Sigmoid colon (tissue), 7 donors: ENCODE data around the gene DNAJC18. TPM values are rescaled to one million over a fixed set of nuclear protein-coding genes. Genes with fewer than 3 reads are reported as not detected.

Experiments
- DNase-seq: peaks from one replicate; pipeline ENCODE4 v3.0.0-alpha.2; 2019
- H3K27ac ChIP-seq, 4 donors: fragments of 200-600 bp; sonication (generic); one replicate each; pipeline ENCODE4 v1.5.1; 2016 to 2019; ENCODE audit warnings: mild to moderate bottlenecking in 1 of 4
- H3K27me3 ChIP-seq, 3 donors: fragments of 200-600 bp; sonication (generic); one replicate each; pipeline ENCODE4 v1.5.1; 2019; ENCODE audit warnings: mild to moderate bottlenecking in 1 of 3
- H3K36me3 ChIP-seq, 4 donors: fragments of 200-600 bp; sonication (generic); one replicate each; pipeline ENCODE4 v1.5.1; 2016 to 2019
- H3K4me1 ChIP-seq, 4 donors: fragments of 200-600 bp; sonication (generic); one replicate each; pipeline ENCODE4 v1.5.1; 2017 to 2019
- H3K4me3 ChIP-seq, 4 donors: fragments of 200-600 bp; sonication (generic); one replicate each; pipeline ENCODE4 v1.5.1; 2017 to 2019; ENCODE audit warnings: mild to moderate bottlenecking in 2 of 4, moderate library complexity in 1 of 4
- H3K9me3 ChIP-seq, 4 donors: fragments of 200-600 bp in 3 of 4; sonication (generic) in 3 of 4; one replicate each; pipeline versions ENCODE4 v1.5.1 to v1.6.1; 2013 to 2019
- CTCF ChIP-seq, 4 experiments: fragments of 450-650 bp in 3 of 4; fragments of 200-600 bp in 1 of 4; IDR thresholded peaks; one replicate each; pipeline ENCODE4 v1.5.1; 2016 to 2019; ENCODE audit warnings: antibody characterized with exemption in 4 of 4, mild to moderate bottlenecking in 3 of 4, moderate library complexity in 2 of 4
- EP300 ChIP-seq, 4 donors: sonication (generic); formaldehyde crosslinking; IDR thresholded peaks; one replicate each; pipeline ENCODE4 v1.6.1; 2017; ENCODE audit warnings: antibody characterized with exemption in 4 of 4
- POLR2A ChIP-seq, 2 donors: fragments of 450-650 bp; IDR thresholded peaks; one replicate each; pipeline ENCODE4 v1.6.1; 2016; ENCODE audit warnings: antibody characterized with exemption in 2 of 2, mild to moderate bottlenecking in 2 of 2, moderate library complexity in 2 of 2
- POLR2AphosphoS5 ChIP-seq, 4 donors: sonication (generic); formaldehyde crosslinking; IDR thresholded peaks; one replicate each; pipeline ENCODE4 v1.6.1; 2017; ENCODE audit warnings: antibody characterized with exemption in 4 of 4
- WGBS, 2 donors: extraction: QIAGEN DNeasy Blood & Tissue Kit; methylation state at CpG; one replicate each; pipeline ENCODE4 v1.1.7; 2013; 5-methylcytosine and 5-hydroxymethylcytosine counted together
- intact Hi-C: fragments of 100-400 bp; cut with DNase I; formaldehyde crosslinking; loops from one replicate; pipeline ENCODE4 v1.15.1; 2023
- polyA plus RNA-seq, 3 donors: library from polyadenylated mRNA; stranded (reverse); fragments of 200-250 nt; gene quantifications; one replicate each; pipeline ENCODE4 v1.2.3, GENCODE V29; 2013
- total RNA-seq, 4 donors: library from RNA; depleted of rRNA; stranded (reverse); fragments of >200 nt; gene quantifications; one replicate each; pipeline ENCODE4 v1.1.0, GENCODE V29; 2016
- donor health status: healthy with polysubstance abuse.
- donor health status: Bipolar disorder and iron deficiency.
- donor health status: healthy.

The DNAJC18 gene
- total and polyA plus RNA-seq, 7 donors: 1.2 to 12.5 (median 6.8) TPM

DNA sequence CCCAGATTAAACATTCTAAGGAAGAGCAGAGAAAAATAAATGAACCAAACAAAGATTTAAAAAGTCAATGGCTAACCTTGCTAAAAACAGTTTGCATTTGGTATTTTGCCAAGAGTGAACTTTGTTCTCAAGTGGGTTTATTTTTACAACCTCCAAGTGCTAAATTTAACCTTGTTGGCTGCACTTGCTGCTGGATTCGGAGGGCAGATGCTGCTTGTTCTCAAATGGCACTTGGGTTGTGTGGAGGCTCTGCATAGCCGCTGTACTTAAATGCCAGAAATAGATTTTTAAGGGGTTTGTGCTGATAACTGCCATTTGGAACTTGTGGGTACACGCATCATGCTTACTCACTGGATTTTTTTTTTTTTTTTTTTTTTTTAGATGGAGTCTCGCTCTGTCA is 22.1 kb downstream of the DNAJC18 start:
- peak; percentile 50 to 78 (median 70) for TF ChIP-seq POLR2AphosphoS5 (IDR thresholded peaks at IDR 0.05)
- no peak for TF ChIP-seq POLR2A (IDR thresholded peaks at IDR 0.05)
- no peak for TF ChIP-seq CTCF (IDR thresholded peaks at IDR 0.05)
- TF ChIP-seq EP300 (IDR thresholded peaks at IDR 0.05): peak in 3 of 4 donors; percentile 24 to 55 (median 37)
- peak overlapping the region in 3 of 4 donors; percentile 46 to 78 (median 65) for H3K27ac ChIP-seq
- H3K9me3 ChIP-seq: no peaks in the 10 kb centered on the region
- no peak overlapping the region for H3K4me3 ChIP-seq
- DNase-seq: peak; percentile 84
- H3K4me1 ChIP-seq: peaks cover 0 to 42% (median 37%) of the 10 kb centered on the region in 4 donors
- peaks cover 0 to 33% (median 3%) of the 10 kb centered on the region in 4 donors for H3K36me3 ChIP-seq
- intact Hi-C loops: no loop called here
- WGBS, 2 donors: 55 to 60% methylated on average over 4 of the region's 4 CpGs
- no peaks in the 10 kb centered on the region for H3K27me3 ChIP-seq

DNA sequence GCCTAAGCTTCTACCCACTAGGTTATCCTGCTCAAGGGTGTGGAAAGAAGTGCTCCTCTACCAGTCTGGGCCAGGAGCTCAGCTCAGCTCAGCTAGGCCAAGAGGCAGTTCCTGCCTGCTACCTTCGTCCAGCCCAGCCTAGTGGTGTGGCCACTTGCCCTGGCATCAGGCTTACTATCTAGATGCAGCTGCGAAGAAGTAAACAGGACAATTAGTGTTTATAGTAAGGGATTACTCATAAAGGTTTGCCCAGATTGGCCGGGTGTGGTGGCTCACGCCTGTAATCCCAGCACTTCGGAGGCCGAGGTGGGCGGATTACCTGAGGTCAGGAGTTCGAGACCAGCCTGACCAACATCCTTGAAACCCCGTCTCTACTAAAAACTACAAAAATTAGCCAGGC is 22.7 kb downstream of the DNAJC18 start:
- intact Hi-C loops: no loop called here
- Histone ChIP-seq H3K9me3 (no peaks in the 10 kb centered on the region), H3K36me3 (peaks cover 0 to 33% (median 3%) of the 10 kb centered on the region in 4 donors), H3K27ac (peak overlapping the region in 3 of 4 donors; percentile 46 to 78 (median 65)), H3K27me3 (no peaks in the 10 kb centered on the region), H3K4me1 (peaks cover 0 to 47% (median 41%) of the 10 kb centered on the region in 4 donors), H3K4me3 (no peak overlapping the region)
- WGBS, 2 donors: 26 to 61% methylated on average over 9 of the region's 9 CpGs
- no peak for DNase-seq
- TF ChIP-seq CTCF (IDR thresholded peaks at IDR 0.05) (no peak), POLR2A (IDR thresholded peaks at IDR 0.05) (no peak), EP300 (IDR thresholded peaks at IDR 0.05) (no peak), POLR2AphosphoS5 (IDR thresholded peaks at IDR 0.05) (no peak)

GRCh38 chr5:139415869-139416268 is 23.5 kb downstream of the DNAJC18 start:
- DNase-seq: no peak
- H3K36me3 ChIP-seq: peaks cover 0 to 25% (median 3%) of the 10 kb centered on the region in 4 donors
- intact Hi-C loops: no loop called here

DNA sequence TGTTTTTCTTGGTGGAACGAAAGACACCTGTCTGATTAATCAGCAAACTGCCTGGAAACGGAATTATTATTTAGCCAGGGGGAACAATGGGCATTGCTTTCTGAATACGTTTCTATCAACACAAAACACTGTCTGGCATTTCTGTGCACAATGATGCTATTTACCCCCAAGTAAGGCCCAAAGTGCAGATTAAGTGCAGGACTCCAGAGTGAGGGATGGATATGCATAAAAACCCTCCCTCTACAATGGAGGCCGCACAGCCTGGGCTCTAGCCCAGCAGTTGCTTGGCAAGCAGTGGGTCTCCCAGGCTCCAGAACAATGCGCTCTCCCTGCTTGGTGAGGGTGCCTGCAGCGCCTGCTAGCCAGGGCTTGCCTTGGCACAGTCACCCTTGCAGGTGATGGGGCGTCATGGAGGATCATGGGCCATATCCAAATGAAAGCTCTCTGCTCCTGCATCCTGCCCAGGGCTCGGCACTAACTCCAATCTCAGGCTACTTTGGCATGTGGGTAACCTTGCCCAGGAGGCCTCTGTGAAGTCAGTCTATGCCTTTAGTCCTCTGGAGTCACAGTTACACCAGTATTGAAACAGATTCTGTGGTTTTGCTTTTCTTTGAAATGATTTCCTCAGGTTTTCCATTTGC is 24.0 kb downstream of the DNAJC18 start:
- H3K27me3 ChIP-seq: no peaks in the 10 kb centered on the region
- TF ChIP-seq POLR2AphosphoS5 (IDR thresholded peaks at IDR 0.05) (peak in 3 of 4 donors; percentile 22 to 67 (median 23)), CTCF (IDR thresholded peaks at IDR 0.05) (no peak)
- peaks cover 0 to 60% (median 52%) of the 10 kb centered on the region in 4 donors for H3K4me1 ChIP-seq
- intact Hi-C loops: no loop called here
- H3K27ac ChIP-seq: peak overlapping the region; percentile 32 to 78 (median 56)
- H3K9me3 ChIP-seq: no peaks in the 10 kb centered on the region
- WGBS, 2 donors: 82 to 90% methylated on average over 8 of the region's 8 CpGs
- peak; percentile 82 for DNase-seq
- H3K36me3 ChIP-seq: peaks cover 0 to 21% (median 3%) of the 10 kb centered on the region in 4 donors
- H3K4me3 ChIP-seq: no peak overlapping the region

More at GRCh38 chr5:139415869-139416268, 23.5 kb downstream of the DNAJC18 start:
- no peaks in the 10 kb centered on the region for H3K27me3 ChIP-seq
- TF ChIP-seq EP300 (IDR thresholded peaks at IDR 0.05) (no peak), POLR2AphosphoS5 (IDR thresholded peaks at IDR 0.05) (no peak), CTCF (IDR thresholded peaks at IDR 0.05) (no peak), POLR2A (IDR thresholded peaks at IDR 0.05) (no peak)
- H3K9me3 ChIP-seq: no peaks in the 10 kb centered on the region
- no peak overlapping the region for H3K4me3 ChIP-seq
- H3K4me1 ChIP-seq: peaks cover 0 to 55% (median 47%) of the 10 kb centered on the region in 4 donors
- H3K27ac ChIP-seq: peak overlapping the region in 3 of 4 donors; percentile 54 to 78 (median 58)
